GM12801 (cell line): Measurements from ENCODE around the gene FOXC1.

Experiments
- CTCF ChIP-seq: IDR thresholded peaks from one replicate; pipeline ENCODE4 v1.5.1; 2011; ENCODE audit warnings: control low read depth; ENCODE audit not compliant: insufficient read length; ENCODE audit errors: extremely low read depth

FOXC1 gene

GRCh38 chr6:1574083-1574761, 35.5 kb upstream of the FOXC1 start:
- TF ChIP-seq CTCF: no peak

- no peak for TF ChIP-seq CTCF
Observed at GRCh38 chr6:1574890-1575209, 34.9 kb upstream of the FOXC1 start.

GRCh38 chr6:1575210-1576041, 34.3 kb upstream of the FOXC1 start:
- TF ChIP-seq CTCF: no peak

- no peak for TF ChIP-seq CTCF
Observed at GRCh38 chr6:1576166-1576565, 33.5 kb upstream of the FOXC1 start.

GRCh38 chr6:1576711-1577110, 33.0 kb upstream of the FOXC1 start:
- TF ChIP-seq CTCF: no peak

GRCh38 chr6:1577146-1577680, 32.5 kb upstream of the FOXC1 start:
- TF ChIP-seq CTCF: no peak

GRCh38 chr6:1577896-1578745, 31.6 kb upstream of the FOXC1 start:
- no peak for TF ChIP-seq CTCF
